DMS114 treated with DMSO at 0.1 percent for 48 hours (cell line): ENCODE results near the gene ATP5F1E.

Source experiments
- DNase-seq: peaks from one replicate; lab custom pipeline; 2025; ENCODE audit not compliant: unreplicated experiment; lab: John Stamatoyannopoulos, UW

Gene ATP5F1E

GRCh38 chr20:59006864-59007664 lies 25.1 kb downstream of the ATP5F1E start, which contains the start of gene CTSZ:
CTSZ (minus strand) TSS chr20:59007254; CDS start chr20:59007128, 126 bp downstream.
- no peak for DNase-seq

- DNase-seq: no peak
These were observed 25.8 kb downstream of the ATP5F1E start for GRCh38 chr20:59006167-59006863.

GRCh38 chr20:59005523-59006166 lies 26.5 kb downstream of the ATP5F1E start:
- DNase-seq: no peak

- DNase-seq: no peak
These were observed 27.2 kb downstream of the ATP5F1E start for GRCh38 chr20:59004763-59005522.

GRCh38 chr20:59004493-59004762 lies 27.7 kb downstream of the ATP5F1E start:
- no peak for DNase-seq

- DNase-seq: no peak
These were observed 28.2 kb downstream of the ATP5F1E start for GRCh38 chr20:59003836-59004492.

GRCh38 chr20:59002874-59003399 lies 29.2 kb downstream of the ATP5F1E start:
- DNase-seq: no peak

- DNase-seq: no peak
These were observed 29.7 kb downstream of the ATP5F1E start for GRCh38 chr20:59002388-59002787.

GRCh38 chr20:59001449-59002171 lies 30.5 kb downstream of the ATP5F1E start:
- no peak for DNase-seq

- no peak for DNase-seq
These were observed 31.1 kb downstream of the ATP5F1E start for GRCh38 chr20:59001068-59001448.

GRCh38 chr20:59000326-59000725 lies 31.8 kb downstream of the ATP5F1E start:
- no peak for DNase-seq

- DNase-seq: no peak
These were observed 33.5 kb downstream of the ATP5F1E start for GRCh38 chr20:58998656-58999055.

- no peak for DNase-seq
These were observed 34.9 kb downstream of the ATP5F1E start for GRCh38 chr20:58997141-58997770.

GRCh38 chr20:58996226-58996611 lies 35.9 kb downstream of the ATP5F1E start:
- no peak for DNase-seq

- no peak for DNase-seq
These were observed 36.5 kb downstream of the ATP5F1E start for GRCh38 chr20:58995461-58996225.

- DNase-seq: no peak
These were observed 37.6 kb downstream of the ATP5F1E start for GRCh38 chr20:58994390-58995159.

- DNase-seq: no peak
These were observed 38.5 kb downstream of the ATP5F1E start for GRCh38 chr20:58993332-58994248.
